IPS-15b (cell line): ENCODE data around the gene HDGFL3.
"Not testable (repeated sequence)": the region's sequence is repeated elsewhere in the genome, so short reads cannot be mapped to it uniquely, and the experiment has no call there.

Source experiments
- H3K27me3 ChIP-seq: one replicate; pipeline ENCODE4 v1.6.1; 2013; ENCODE audit warnings: low read length; ENCODE audit not compliant: control insufficient read depth, insufficient read depth
- H3K36me3 ChIP-seq: one replicate; pipeline ENCODE4 v1.6.1; 2013; ENCODE audit warnings: low read length; ENCODE audit not compliant: control insufficient read depth, insufficient read depth
- H3K4me1 ChIP-seq: one replicate; pipeline ENCODE4 v1.6.1; 2013; ENCODE audit warnings: mild to moderate bottlenecking, low read length; ENCODE audit not compliant: control insufficient read depth, insufficient read depth
- H3K4me3 ChIP-seq: one replicate; pipeline ENCODE4 v1.5.1; 2013; ENCODE audit warnings: low read depth, low read length
- H3K9ac ChIP-seq: one replicate; pipeline ENCODE4 v1.6.1; 2013; ENCODE audit warnings: low read depth, mild to moderate bottlenecking, low read length
- H3K9me3 ChIP-seq: one replicate; pipeline ENCODE4 v1.6.1; 2013; ENCODE audit warnings: mild to moderate bottlenecking, low read length; ENCODE audit not compliant: control insufficient read depth, insufficient read depth

The HDGFL3 gene

DNA sequence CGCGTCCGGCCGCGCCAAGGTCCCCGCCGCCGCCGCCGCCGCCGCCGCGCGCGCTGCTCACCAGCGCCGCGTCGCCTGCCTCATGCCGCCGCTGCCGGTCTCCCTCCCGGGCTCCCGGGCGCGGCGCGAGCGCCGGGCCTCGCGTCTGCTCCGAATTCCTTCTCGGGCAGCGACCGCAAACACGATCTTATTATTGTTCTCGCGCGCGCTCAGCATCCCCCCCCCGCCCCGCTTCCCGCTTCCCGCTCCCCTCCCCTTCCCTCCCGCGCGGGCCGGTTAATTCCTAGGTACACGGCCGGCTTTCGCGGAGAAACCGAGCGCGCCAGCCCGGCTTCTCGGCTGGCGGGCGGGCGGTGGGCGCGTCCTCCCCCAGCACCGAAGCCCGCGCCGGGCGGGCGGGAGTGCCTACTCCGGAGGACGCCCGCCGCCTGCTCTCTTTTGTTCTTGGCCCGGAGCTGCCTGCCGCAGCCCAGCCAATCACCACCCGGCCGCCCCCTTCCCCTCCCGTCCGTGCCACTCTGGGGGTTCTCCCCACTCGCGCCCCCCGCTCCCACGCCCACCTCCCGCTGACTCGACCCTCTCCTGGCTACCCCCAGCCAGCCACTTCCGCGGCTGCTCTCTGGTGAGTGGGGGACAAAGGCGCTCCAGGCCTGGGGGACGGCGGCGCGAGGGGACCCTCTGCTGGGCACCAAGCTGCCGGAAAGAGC, at the start of gene HDGFL3:
Gene HDGFL3, minus strand, starts transcription at position 164 of the 707 bp plus-strand sequence. CDS start 409 bp downstream, outside the sequence.
- Histone ChIP-seq H3K36me3 (no peaks in the 10 kb centered on the region), H3K4me3 (peak within 1 kb of the TSS; percentile 73), H3K9ac (peak within 1 kb of the TSS; percentile 87), H3K4me1 (peaks cover 21% of the 10 kb centered on the region), H3K9me3 (no peaks in the 10 kb centered on the region), H3K27me3 (no peaks in the 10 kb centered on the region)

DNA sequence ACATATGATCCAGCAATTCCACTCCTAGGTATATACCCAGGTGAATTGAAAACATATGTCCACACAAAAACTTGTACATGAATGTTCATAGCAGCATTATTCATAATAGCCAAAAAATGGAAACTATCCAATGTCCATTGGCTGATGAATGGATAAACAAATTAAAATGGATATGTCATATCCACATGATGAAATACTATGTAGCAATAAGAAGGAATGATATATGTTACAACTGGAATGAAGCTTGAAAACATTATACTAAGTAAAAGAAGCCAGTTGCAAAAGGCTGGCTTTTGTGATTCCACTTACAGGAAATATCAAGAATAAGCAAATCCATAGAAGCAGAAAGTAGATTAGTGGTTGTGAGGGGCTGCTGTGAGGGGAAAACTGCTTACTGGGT, 43.2 kb upstream of the HDGFL3 start:
- Histone ChIP-seq H3K4me3 (no peak overlapping the region), H3K27me3 (peaks cover 6% of the 10 kb centered on the region), H3K36me3 (no peaks in the 10 kb centered on the region), H3K4me1 (peaks cover 5% of the 10 kb centered on the region), H3K9me3 (no peaks in the 10 kb centered on the region), H3K9ac (no peak overlapping the region)

DNA sequence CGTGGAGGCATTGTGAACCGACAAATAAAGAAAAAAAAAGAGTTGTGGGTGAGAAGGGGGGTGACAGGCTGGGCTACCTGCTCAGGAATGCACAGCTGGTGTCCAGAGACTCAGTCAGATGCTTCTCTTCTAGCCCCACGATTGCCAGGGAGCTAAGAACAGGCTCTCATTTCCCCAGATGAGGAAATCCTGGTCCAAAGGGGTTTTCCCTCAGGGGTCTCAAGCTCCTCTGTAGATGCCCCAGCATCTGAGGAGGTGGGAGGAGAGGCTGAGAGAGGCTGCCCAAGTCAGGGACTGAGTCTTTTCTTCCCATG, 41.4 kb upstream of the HDGFL3 start:
- Histone ChIP-seq H3K9ac (no peak overlapping the region), H3K4me1 (peaks cover 5% of the 10 kb centered on the region), H3K27me3 (peaks cover 6% of the 10 kb centered on the region), H3K4me3 (no peak overlapping the region), H3K9me3 (no peaks in the 10 kb centered on the region), H3K36me3 (no peaks in the 10 kb centered on the region)

DNA sequence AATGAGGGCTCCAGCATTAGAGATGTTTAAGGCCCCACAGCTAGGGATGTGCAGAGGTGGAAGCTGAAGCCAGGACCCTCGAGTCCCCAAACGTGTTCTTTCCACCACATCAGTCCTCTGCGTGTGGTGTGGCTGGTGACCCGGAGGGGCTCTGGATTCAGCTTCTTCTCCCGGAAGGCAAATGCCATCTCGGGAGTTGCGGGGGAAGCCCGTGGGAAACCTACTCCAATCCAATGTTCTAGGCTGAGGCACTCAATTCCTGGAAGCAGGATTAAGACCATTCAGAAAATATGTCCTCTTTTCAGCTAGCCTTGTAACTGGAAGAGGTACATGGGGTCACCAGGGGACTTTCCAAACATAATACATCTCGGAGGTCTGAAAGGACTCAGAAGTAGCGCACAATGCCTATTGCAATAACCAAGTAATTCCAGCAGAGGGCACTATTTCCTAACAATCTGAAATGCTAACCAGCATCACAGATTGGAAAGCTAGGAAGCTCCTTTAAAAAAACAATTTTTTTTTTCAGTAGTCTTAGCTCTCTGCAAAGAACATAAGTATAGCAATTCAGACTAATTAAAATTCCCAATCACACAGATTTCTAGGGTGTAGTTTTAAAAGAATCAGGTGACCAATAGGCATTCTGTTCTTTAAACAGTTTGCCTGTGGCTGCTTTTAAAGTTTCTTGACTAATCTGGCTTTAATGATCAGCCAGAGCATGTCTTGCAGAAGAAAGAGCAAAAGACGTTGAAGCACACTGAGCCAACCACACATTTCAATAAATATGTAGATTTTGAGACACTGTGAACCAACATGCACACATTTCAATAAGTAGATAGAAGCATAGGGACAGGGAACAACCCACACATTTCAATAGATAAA, 40.8 kb upstream of the HDGFL3 start:
- Histone ChIP-seq H3K9ac (no peak overlapping the region), H3K9me3 (no peaks in the 10 kb centered on the region), H3K4me1 (peaks cover 5% of the 10 kb centered on the region), H3K4me3 (no peak overlapping the region), H3K27me3 (peaks cover 6% of the 10 kb centered on the region), H3K36me3 (no peaks in the 10 kb centered on the region)

- Histone ChIP-seq H3K36me3 (no peaks in the 10 kb centered on the region), H3K9ac (no peak overlapping the region), H3K9me3 (no peaks in the 10 kb centered on the region), H3K27me3 (peaks cover 6% of the 10 kb centered on the region), H3K4me3 (no peak overlapping the region), H3K4me1 (peaks cover 1% of the 10 kb centered on the region)
Observed at GRCh38 chr15:83243634-83244033, 36.0 kb upstream of the HDGFL3 start.

DNA sequence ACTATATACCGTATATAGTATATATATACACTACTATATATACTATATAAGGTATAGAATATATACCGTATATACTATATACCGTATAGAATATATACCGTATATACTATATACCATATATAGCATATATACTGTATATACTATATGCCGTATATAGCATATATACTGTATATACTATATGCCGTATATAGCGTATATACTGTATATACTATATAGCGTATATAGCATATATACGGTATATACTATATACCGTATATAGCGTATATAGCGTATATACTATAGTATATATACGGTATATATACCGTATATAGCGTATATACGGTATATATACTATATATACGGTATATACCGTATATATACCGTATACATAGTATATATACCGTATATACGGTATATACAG, 22.6 kb upstream of the HDGFL3 start:
- Histone ChIP-seq H3K4me1 (no peaks in the 10 kb centered on the region), H3K27me3 (no peaks in the 10 kb centered on the region), H3K4me3 (no peak overlapping the region), H3K36me3 (no peaks in the 10 kb centered on the region), H3K9me3 (no peaks in the 10 kb centered on the region), H3K9ac (no peak overlapping the region)

DNA sequence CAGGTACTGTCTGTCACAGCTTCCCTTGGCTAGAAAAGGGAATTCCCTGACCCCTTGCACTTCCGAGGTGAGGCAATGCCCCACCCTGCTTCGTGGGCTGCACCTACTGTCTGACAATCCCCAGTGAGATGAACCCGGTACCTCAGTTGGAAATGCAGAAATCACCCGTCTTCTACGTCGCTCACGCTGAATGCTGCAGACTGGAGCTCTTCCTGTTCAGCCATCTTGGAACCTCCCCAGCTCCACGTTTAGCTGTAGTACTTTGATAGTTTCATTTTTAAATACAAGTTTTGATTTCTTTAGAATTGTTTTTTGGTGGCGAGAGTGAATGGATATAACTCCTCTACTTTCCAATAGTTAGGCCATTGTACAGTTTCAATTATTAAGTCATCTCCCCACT, 17.8 kb upstream of the HDGFL3 start:
- no peaks in the 10 kb centered on the region for H3K36me3 ChIP-seq
- H3K9me3 ChIP-seq, result no peaks in the 10 kb centered on the region
- H3K9ac ChIP-seq, result no peak overlapping the region
- no peaks in the 10 kb centered on the region for H3K27me3 ChIP-seq
- no peaks in the 10 kb centered on the region for H3K4me1 ChIP-seq
- no peak overlapping the region for H3K4me3 ChIP-seq

DNA sequence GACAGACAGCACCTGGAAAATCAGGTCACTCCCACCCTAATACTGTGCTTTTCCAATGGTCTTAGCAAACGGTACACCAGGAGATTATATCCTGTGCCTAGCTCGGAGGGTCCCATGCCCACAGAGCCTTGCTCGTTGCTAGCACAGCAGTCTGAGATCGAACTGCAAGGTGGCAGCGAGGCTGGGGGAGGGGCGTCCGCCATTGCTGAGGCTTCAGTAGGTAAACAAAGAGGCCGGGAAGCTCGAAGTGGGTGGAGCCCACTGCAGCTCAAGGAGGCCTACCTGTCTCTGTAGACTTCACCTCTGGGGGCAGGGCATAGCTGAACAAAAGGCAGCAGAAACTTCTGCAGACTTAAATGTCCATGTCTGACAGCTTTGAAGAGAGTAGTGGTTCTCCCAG, 14.2 kb upstream of the HDGFL3 start:
- H3K4me1 ChIP-seq, H3K36me3 ChIP-seq, H3K4me3 ChIP-seq, H3K9ac ChIP-seq, H3K27me3 ChIP-seq, H3K9me3 ChIP-seq: not testable (repeated sequence)

GRCh38 chr15:83219026-83219425, 11.4 kb upstream of the HDGFL3 start:
- no peak overlapping the region for H3K4me3 ChIP-seq

GRCh38 chr15:83215306-83215705, 7.7 kb upstream of the HDGFL3 start:
- Histone ChIP-seq H3K9me3 (no peaks in the 10 kb centered on the region), H3K4me3 (no peak overlapping the region), H3K9ac (no peak overlapping the region), H3K36me3 (no peaks in the 10 kb centered on the region), H3K27me3 (no peaks in the 10 kb centered on the region), H3K4me1 (no peaks in the 10 kb centered on the region)

More at GRCh38 chr15:83219026-83219425, 11.4 kb upstream of the HDGFL3 start:
- no peaks in the 10 kb centered on the region for H3K4me1 ChIP-seq
- no peaks in the 10 kb centered on the region for H3K27me3 ChIP-seq
- no peak overlapping the region for H3K9ac ChIP-seq
- H3K36me3 ChIP-seq, result no peaks in the 10 kb centered on the region
- no peaks in the 10 kb centered on the region for H3K9me3 ChIP-seq

GRCh38 chr15:83210619-83211018, 3.0 kb upstream of the HDGFL3 start:
- H3K27me3 ChIP-seq, result no peaks in the 10 kb centered on the region
- no peak overlapping the region for H3K9ac ChIP-seq
- no peaks in the 10 kb centered on the region for H3K36me3 ChIP-seq
- H3K9me3 ChIP-seq, result no peaks in the 10 kb centered on the region
- H3K4me3 ChIP-seq, result no peak overlapping the region
- peaks cover 10% of the 10 kb centered on the region for H3K4me1 ChIP-seq

DNA sequence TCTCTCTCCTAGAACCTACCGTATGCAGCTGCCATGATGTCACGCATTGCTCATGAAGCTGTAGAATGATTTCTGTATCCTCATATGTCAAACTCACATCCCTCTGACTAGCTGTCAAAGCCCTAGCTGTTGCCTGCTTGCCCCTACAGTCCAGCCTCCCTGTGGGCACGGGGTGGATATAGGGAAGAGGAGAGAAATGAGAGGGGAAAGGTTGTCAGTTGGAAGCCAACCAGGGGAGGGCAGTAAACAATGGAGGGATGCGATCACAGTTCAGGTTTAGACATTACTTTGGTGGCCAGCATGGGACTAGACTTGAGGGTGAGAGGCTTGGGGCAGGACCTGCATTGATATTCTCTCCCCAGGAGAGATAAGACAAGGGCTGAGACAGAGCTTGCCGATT, 1.7 kb upstream of the HDGFL3 start:
- H3K9ac ChIP-seq, result no peak overlapping the region
- H3K4me3 ChIP-seq, result no peak overlapping the region
- H3K9me3 ChIP-seq, result no peaks in the 10 kb centered on the region
- H3K36me3 ChIP-seq, result no peaks in the 10 kb centered on the region
- H3K4me1 ChIP-seq, result peaks cover 18% of the 10 kb centered on the region
- no peaks in the 10 kb centered on the region for H3K27me3 ChIP-seq
